ENCODE measurements around the gene SMURF1. TPM values are rescaled to one million over a fixed set of nuclear protein-coding genes. Genes with fewer than 3 reads are reported as not detected.
A peak's percentile ranks its signal among the peaks of the same experiment; 100 is the strongest.

Gene SMURF1
- total RNA-seq, 1 donor from 2014 or later, result 35.0 TPM

GRCh38 chr7:99128076-99128950, 15.6 kb downstream of the SMURF1 start:
- DNase-seq (no peak), ATAC-seq (peak; percentile 51)
- no peak overlapping the region for H3K4me3 ChIP-seq
- no peaks in the 10 kb centered on the region for H3K9me3 ChIP-seq
- intact Hi-C loops (cut with DNase I), result no loop called here
- peaks cover 70% of the 10 kb centered on the region for H3K4me1 ChIP-seq
- TF ChIP-seq CTCF (IDR thresholded peaks at IDR 0.05), result no peak
- no peaks in the 10 kb centered on the region for H3K36me3 ChIP-seq
- H3K27ac ChIP-seq, result peak overlapping the region; percentile 67
- no peaks in the 10 kb centered on the region for H3K27me3 ChIP-seq

- H3K27ac ChIP-seq, result peak overlapping the region; percentile 67
Measured at GRCh38 chr7:99127636-99128035, 16.3 kb downstream of the SMURF1 start.

GRCh38 chr7:99126921-99127553, 16.9 kb downstream of the SMURF1 start:
- no peaks in the 10 kb centered on the region for H3K36me3 ChIP-seq
- peaks cover 64% of the 10 kb centered on the region for H3K4me1 ChIP-seq
- peak overlapping the region; percentile 67 for H3K27ac ChIP-seq
- TF ChIP-seq CTCF (IDR thresholded peaks at IDR 0.05), result no peak
- DNase-seq (peak; percentile 78), ATAC-seq (peak; percentile 83)
- intact Hi-C loops (cut with DNase I), result no loop called here
- H3K9me3 ChIP-seq, result no peaks in the 10 kb centered on the region
- H3K4me3 ChIP-seq, result no peak overlapping the region
- no peaks in the 10 kb centered on the region for H3K27me3 ChIP-seq

More at GRCh38 chr7:99127636-99128035, 16.3 kb downstream of the SMURF1 start:
- intact Hi-C loops (cut with DNase I), result no loop called here
- no peaks in the 10 kb centered on the region for H3K9me3 ChIP-seq
- H3K4me1 ChIP-seq, result peaks cover 65% of the 10 kb centered on the region
- H3K36me3 ChIP-seq, result no peaks in the 10 kb centered on the region
- DNase-seq (no peak), ATAC-seq (no peak)
- TF ChIP-seq CTCF (IDR thresholded peaks at IDR 0.05), result no peak
- H3K4me3 ChIP-seq, result no peak overlapping the region
- H3K27me3 ChIP-seq, result no peaks in the 10 kb centered on the region

- Histone ChIP-seq H3K36me3 (no peaks in the 10 kb centered on the region), H3K27me3 (no peaks in the 10 kb centered on the region), H3K4me3 (no peak overlapping the region), H3K27ac (peak overlapping the region; percentile 15), H3K9me3 (no peaks in the 10 kb centered on the region), H3K4me1 (peaks cover 78% of the 10 kb centered on the region)
- ATAC-seq (no peak), DNase-seq (no peak)
- TF ChIP-seq CTCF (IDR thresholded peaks at IDR 0.05), result no peak
- intact Hi-C loops (cut with DNase I), result no loop called here
Measured at GRCh38 chr7:99125505-99125865, 18.4 kb downstream of the SMURF1 start.

- Histone ChIP-seq H3K4me1 (peaks cover 80% of the 10 kb centered on the region), H3K9me3 (no peaks in the 10 kb centered on the region), H3K4me3 (no peak overlapping the region), H3K27ac (peak overlapping the region; percentile 68), H3K36me3 (no peaks in the 10 kb centered on the region), H3K27me3 (no peaks in the 10 kb centered on the region)
- no peak for DNase-seq
- intact Hi-C loops (cut with DNase I), result no loop called here
- peak; percentile 61 for ATAC-seq
- TF ChIP-seq CTCF (IDR thresholded peaks at IDR 0.05), result no peak
Measured at GRCh38 chr7:99124751-99125504, 19.0 kb downstream of the SMURF1 start.
